K562 (cell line): Measurements from ENCODE around the gene HOXC11. TPM values are rescaled to one million over a fixed set of nuclear protein-coding genes. Genes with fewer than 3 reads are reported as not detected.
A peak's percentile ranks its signal among the peaks of the same experiment; 100 is the strongest.

Source experiments
- ATF1 ChIP-seq, 2 experiments: fragments of 450-650 bp in 1 of 2; IDR thresholded peaks; 2 replicates each; pipeline ENCODE4 v1.6.1; 2016; ENCODE audit warnings: missing compliant biosample characterization in 1 of 2, missing genetic modification characterization in 1 of 2
- BRD4 ChIP-seq: fragments of 200-600 bp; sonication (generic); IDR thresholded peaks from 2 replicates; pipeline ENCODE4 v1.6.1; 2017; ENCODE audit warnings: inconsistent platforms
- C11orf30 ChIP-seq: fragments of 450-650 bp; IDR thresholded peaks from 2 replicates; pipeline ENCODE4 v1.6.1; 2016; ENCODE audit warnings: low read depth, mild to moderate bottlenecking
- CREM ChIP-seq: IDR thresholded peaks from 2 replicates; pipeline ENCODE4 v1.6.1; 2014; ENCODE audit warnings: antibody characterized with exemption, low read depth
- HDAC2 ChIP-seq: fragments of 450-650 bp; IDR thresholded peaks from 2 replicates; pipeline ENCODE4 v1.6.1; 2016; ENCODE audit warnings: mild to moderate bottlenecking
- JUND ChIP-seq, 2 experiments: IDR thresholded peaks; 2 replicates in 1 of 2; 3 replicates in 1 of 2; pipeline ENCODE4 v1.6.1; 2011; ENCODE audit warnings: borderline replicate concordance in 2 of 2, low read depth in 2 of 2, low read length in 2 of 2, improper control_type of control experiment in 1 of 2, missing biosample characterization in 1 of 2, missing genetic modification characterization in 1 of 2, missing genetic modification reagents in 1 of 2
- MECOM ChIP-seq: fragments of 250-450 bp; sonication (Bioruptor Pico); IDR thresholded peaks from 2 replicates; pipeline ENCODE4 v1.8.0; 2022; ENCODE audit warnings: inconsistent platforms
- MTA1 ChIP-seq: fragments of 450-650 bp; IDR thresholded peaks from 2 replicates; pipeline ENCODE4 v1.6.1; 2017; ENCODE audit warnings: borderline replicate concordance
- MYC ChIP-seq, 2 experiments: fragments of 250-450 bp in 1 of 2; sonication (Bioruptor Pico) in 1 of 2; IDR thresholded peaks; 2 replicates each; pipeline versions ENCODE4 v1.5.1 to v1.6.1; 2012 to 2021; ENCODE audit warnings: low read depth in 2 of 2, borderline replicate concordance in 1 of 2, improper control_type of control experiment in 1 of 2, low read length in 1 of 2, mild to moderate bottlenecking in 1 of 2, moderate library complexity in 1 of 2
- NCOA1 ChIP-seq: fragments of 450-650 bp; IDR thresholded peaks from 2 replicates; pipeline ENCODE4 v1.6.1; 2016; ENCODE audit warnings: low read depth
- NFATC3 ChIP-seq: fragments of 450-650 bp; IDR thresholded peaks from 2 replicates; pipeline ENCODE4 v1.6.1; 2017; ENCODE audit warnings: mild to moderate bottlenecking
- NRF1 ChIP-seq, 2 experiments: fragments of 450-650 bp; IDR thresholded peaks in 1 of 2; conservative IDR thresholded peaks in 1 of 2; 2 replicates each; pipeline ENCODE4 v1.6.1; 2014; ENCODE audit warnings: mild to moderate bottlenecking in 2 of 2
- PKNOX1 ChIP-seq: fragments of 450-650 bp; IDR thresholded peaks from 2 replicates; pipeline ENCODE4 v1.6.1; 2016
- PTRF ChIP-seq: fragments of 450-650 bp; IDR thresholded peaks from 2 replicates; pipeline ENCODE4 v1.6.1; 2016; ENCODE audit warnings: mild to moderate bottlenecking, missing genetic modification characterization, missing compliant biosample characterization
- SRSF3 ChIP-seq: fragments of 200-400 bp; formaldehyde crosslinking; IDR thresholded peaks from 2 replicates; pipeline ENCODE4 v1.6.1; 2016; ENCODE audit warnings: mild to moderate bottlenecking, low read length, moderate library complexity; ENCODE audit not compliant: insufficient read depth
- TAF1 ChIP-seq: IDR thresholded peaks from 2 replicates; pipeline ENCODE4 v1.6.1; 2011; ENCODE audit warnings: mild to moderate bottlenecking, low read length, moderate library complexity; ENCODE audit not compliant: insufficient read depth, control insufficient read depth, severe bottlenecking; ENCODE audit errors: extremely low read depth
- TOE1 ChIP-seq, 2 experiments: fragments of 450-650 bp in 1 of 2; sonication (generic) in 1 of 2; formaldehyde crosslinking in 1 of 2; IDR thresholded peaks; 2 replicates each; pipeline versions ENCODE4 v1.7.1 to v1.8.0; 2016 to 2022; ENCODE audit warnings: borderline replicate concordance in 2 of 2, mild to moderate bottlenecking in 2 of 2, antibody characterized with exemption in 1 of 2, inconsistent platforms in 1 of 2, low read depth in 1 of 2, missing genetic modification reagents in 1 of 2, moderate library complexity in 1 of 2
- ZBTB7A ChIP-seq: IDR thresholded peaks from 2 replicates; pipeline ENCODE4 v1.6.1; 2011; ENCODE audit warnings: low read depth, mild to moderate bottlenecking, low read length, moderate library complexity, borderline replicate concordance; ENCODE audit not compliant: control insufficient read depth
- ZNF384 ChIP-seq: IDR thresholded peaks from 2 replicates; pipeline ENCODE4 v1.6.1; 2012; ENCODE audit warnings: low read depth, low read length, improper control_type of control experiment
- ZNF79 ChIP-seq: fragments of 250-450 bp; sonication (Bioruptor Pico); IDR thresholded peaks from 2 replicates; pipeline ENCODE4 v1.4.0; 2020; ENCODE audit warnings: low read depth, mild to moderate bottlenecking, moderate library complexity
- polyA plus RNA-seq, 8 experiments: library from polyadenylated mRNA; depleted of rRNA in 4 of 8; stranded (reverse) in 5 of 8; unstranded in 3 of 8; fragments of >200 nt; fragmentation: Nextera tagmentation in 2 of 8; fragmentation: Illumina TruSeq in 1 of 8; extraction: Ambion mirVana in 2 of 8; extraction: Trizol in 1 of 8; gene quantifications; 2 replicates each; pipeline versions ENCODE4 v1.2.1 to v1.2.3, GENCODE V29; 2011 to 2014; ENCODE audit warnings: inconsistent platforms in 1 of 8, missing spikeins in 1 of 8
- total RNA-seq, 7 experiments: library from RNA; depleted of rRNA in 6 of 7; stranded (reverse); fragments of >200 nt in 6 of 7; fragmentation: Illumina TruSeq in 2 of 7; extraction: Trizol in 2 of 7; gene quantifications; 2 replicates each; pipeline versions ENCODE4 v1.2.1 to v1.2.3, GENCODE V29; 2011 to 2021; ENCODE audit warnings: low replicate concordance in 1 of 7
- TF ChIP-seq, protein P1 (sequence below): fragments of 450-650 bp; IDR thresholded peaks from 2 replicates; pipeline ENCODE4 v1.6.1; 2017; ENCODE audit warnings: antibody characterized with exemption, mild to moderate bottlenecking

Gene HOXC11
- total and polyA plus RNA-seq, 9 of the 15 experiments (the other 6 are each of a cell fraction or from before 2014, with no cell fraction given) = not detected

- peak; percentile 86 for TF ChIP-seq TOE1 (IDR thresholded peaks at IDR 0.05; ENCODE audit: borderline replicate concordance)
- TF ChIP-seq TOE1 (CRISPR knock-in tag; IDR thresholded peaks at IDR 0.05; ENCODE audit: borderline replicate concordance, low read depth) = no peak
- peak; percentile 53 for TF ChIP-seq TAF1
- peak; percentile 19; the same call in 1 of the 2 replicates for TF ChIP-seq ZBTB7A
- TF ChIP-seq C11orf30 = no peak
- TF ChIP-seq ZNF384 = peak; percentile 37; the same call in 1 of the 2 replicates
- TF ChIP-seq MTA1 = peak; percentile 29; the same call in 1 of the 2 replicates
- TF ChIP-seq ATF1 (CRISPR knock-in tag; IDR thresholded peaks at IDR 0.05) = no peak
- TF ChIP-seq ATF1 (tag; IDR thresholded peaks at IDR 0.05) = peak; percentile 92
- TF ChIP-seq MYC (IDR thresholded peaks at IDR 0.05; ENCODE audit: low read depth, low read length) = no peak
- TF ChIP-seq MYC (CRISPR knock-in tag; IDR thresholded peaks at IDR 0.05; ENCODE audit: borderline replicate concordance, low read depth) = 0 out of 2 replicates have a peak, but pooled peaks have one; percentile 41
- 0 out of 2 replicates have a peak, but pooled peaks have one; percentile 7 for TF ChIP-seq HDAC2
- peak; percentile 23; the same call in 1 of the 2 replicates for TF ChIP-seq JUND (IDR thresholded peaks at IDR 0.05; ENCODE audit: borderline replicate concordance, low read depth, low read length)
- TF ChIP-seq JUND (tag; IDR thresholded peaks at IDR 0.05; ENCODE audit: borderline replicate concordance, low read depth, low read length) = 0 out of 3 replicates have a peak, but pooled peaks have one; percentile 47
- no peak for TF ChIP-seq NCOA1
- no peak for TF ChIP-seq NFATC3
- TF ChIP-seq PTRF = no peak
- TF ChIP-seq ZNF79 (CRISPR knock-in tag) = no peak
- TF ChIP-seq NRF1 (conservative IDR thresholded peaks at IDR 0.05 in 1 of 2, IDR thresholded peaks at IDR 0.05 in 1 of 2) = peak; percentile 67 to 70
- TF ChIP-seq, protein P1, sequence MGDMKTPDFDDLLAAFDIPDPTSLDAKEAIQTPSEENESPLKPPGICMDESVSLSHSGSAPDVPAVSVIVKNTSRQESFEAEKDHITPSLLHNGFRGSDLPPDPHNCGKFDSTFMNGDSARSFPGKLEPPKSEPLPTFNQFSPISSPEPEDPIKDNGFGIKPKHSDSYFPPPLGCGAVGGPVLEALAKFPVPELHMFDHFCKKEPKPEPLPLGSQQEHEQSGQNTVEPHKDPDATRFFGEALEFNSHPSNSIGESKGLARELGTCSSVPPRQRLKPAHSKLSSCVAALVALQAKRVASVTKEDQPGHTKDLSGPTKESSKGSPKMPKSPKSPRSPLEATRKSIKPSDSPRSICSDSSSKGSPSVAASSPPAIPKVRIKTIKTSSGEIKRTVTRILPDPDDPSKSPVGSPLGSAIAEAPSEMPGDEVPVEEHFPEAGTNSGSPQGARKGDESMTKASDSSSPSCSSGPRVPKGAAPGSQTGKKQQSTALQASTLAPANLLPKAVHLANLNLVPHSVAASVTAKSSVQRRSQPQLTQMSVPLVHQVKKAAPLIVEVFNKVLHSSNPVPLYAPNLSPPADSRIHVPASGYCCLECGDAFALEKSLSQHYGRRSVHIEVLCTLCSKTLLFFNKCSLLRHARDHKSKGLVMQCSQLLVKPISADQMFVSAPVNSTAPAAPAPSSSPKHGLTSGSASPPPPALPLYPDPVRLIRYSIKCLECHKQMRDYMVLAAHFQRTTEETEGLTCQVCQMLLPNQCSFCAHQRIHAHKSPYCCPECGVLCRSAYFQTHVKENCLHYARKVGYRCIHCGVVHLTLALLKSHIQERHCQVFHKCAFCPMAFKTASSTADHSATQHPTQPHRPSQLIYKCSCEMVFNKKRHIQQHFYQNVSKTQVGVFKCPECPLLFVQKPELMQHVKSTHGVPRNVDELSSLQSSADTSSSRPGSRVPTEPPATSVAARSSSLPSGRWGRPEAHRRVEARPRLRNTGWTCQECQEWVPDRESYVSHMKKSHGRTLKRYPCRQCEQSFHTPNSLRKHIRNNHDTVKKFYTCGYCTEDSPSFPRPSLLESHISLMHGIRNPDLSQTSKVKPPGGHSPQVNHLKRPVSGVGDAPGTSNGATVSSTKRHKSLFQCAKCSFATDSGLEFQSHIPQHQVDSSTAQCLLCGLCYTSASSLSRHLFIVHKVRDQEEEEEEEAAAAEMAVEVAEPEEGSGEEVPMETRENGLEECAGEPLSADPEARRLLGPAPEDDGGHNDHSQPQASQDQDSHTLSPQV = no peak
- TF ChIP-seq SRSF3 = 0 out of 2 replicates have a peak, but pooled peaks have one; percentile 51
- TF ChIP-seq BRD4 = peak; percentile 43; the same call in 1 of the 2 replicates
- no peak for TF ChIP-seq MECOM (CRISPR knock-in tag)
- TF ChIP-seq CREM = peak; percentile 84
- peak; percentile 91 for TF ChIP-seq PKNOX1
Observed at GRCh38 chr12:53999559-54000115, 26.7 kb downstream of the HOXC11 start (continued).
